ENCODE measurements around the gene GALE. TPM values are rescaled to one million over a fixed set of nuclear protein-coding genes. Genes with fewer than 3 reads are reported as not detected.
A peak's percentile ranks its signal among the peaks of the same experiment; 100 is the strongest.

Gene GALE
- total and polyA plus RNA-seq, 2 of the 13 experiments (the other 11 are each of a cell fraction or from before 2014, with no cell fraction given) = 85.2 to 88.4 TPM

GRCh38 chr1:23837908-23838307 lies 37.4 kb upstream of the GALE start (continued):
- TF ChIP-seq, protein P1, sequence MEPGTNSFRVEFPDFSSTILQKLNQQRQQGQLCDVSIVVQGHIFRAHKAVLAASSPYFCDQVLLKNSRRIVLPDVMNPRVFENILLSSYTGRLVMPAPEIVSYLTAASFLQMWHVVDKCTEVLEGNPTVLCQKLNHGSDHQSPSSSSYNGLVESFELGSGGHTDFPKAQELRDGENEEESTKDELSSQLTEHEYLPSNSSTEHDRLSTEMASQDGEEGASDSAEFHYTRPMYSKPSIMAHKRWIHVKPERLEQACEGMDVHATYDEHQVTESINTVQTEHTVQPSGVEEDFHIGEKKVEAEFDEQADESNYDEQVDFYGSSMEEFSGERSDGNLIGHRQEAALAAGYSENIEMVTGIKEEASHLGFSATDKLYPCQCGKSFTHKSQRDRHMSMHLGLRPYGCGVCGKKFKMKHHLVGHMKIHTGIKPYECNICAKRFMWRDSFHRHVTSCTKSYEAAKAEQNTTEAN (CRISPR knock-in tag; conservative IDR thresholded peaks at IDR 0.05) = no peak
- TF ChIP-seq PTBP1 (IDR thresholded peaks at IDR 0.05; ENCODE audit: low read depth, low read length, poor library complexity, severe bottlenecking) = no peak
- TF ChIP-seq, protein P2, sequence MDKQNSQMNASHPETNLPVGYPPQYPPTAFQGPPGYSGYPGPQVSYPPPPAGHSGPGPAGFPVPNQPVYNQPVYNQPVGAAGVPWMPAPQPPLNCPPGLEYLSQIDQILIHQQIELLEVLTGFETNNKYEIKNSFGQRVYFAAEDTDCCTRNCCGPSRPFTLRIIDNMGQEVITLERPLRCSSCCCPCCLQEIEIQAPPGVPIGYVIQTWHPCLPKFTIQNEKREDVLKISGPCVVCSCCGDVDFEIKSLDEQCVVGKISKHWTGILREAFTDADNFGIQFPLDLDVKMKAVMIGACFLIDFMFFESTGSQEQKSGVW (CRISPR knock-in tag; IDR thresholded peaks at IDR 0.05; ENCODE audit: borderline replicate concordance) = no peak
- TF ChIP-seq ZNF780A (CRISPR knock-in tag; IDR thresholded peaks at IDR 0.05) = no peak
- TF ChIP-seq MEIS1 (CRISPR knock-in tag; IDR thresholded peaks at IDR 0.05; ENCODE audit: borderline replicate concordance) = no peak; the same call in 1 of the 2 replicates
- no peak for TF ChIP-seq ZNF33B (CRISPR knock-in tag; IDR thresholded peaks at IDR 0.05)
- TF ChIP-seq HDAC1 (CRISPR knock-in tag; IDR thresholded peaks at IDR 0.05) = peak; percentile 34; the same call in 1 of the 2 replicates
- TF ChIP-seq ZSCAN5A (CRISPR knock-in tag; IDR thresholded peaks at IDR 0.05; ENCODE audit: borderline replicate concordance) = no peak
- TF ChIP-seq, protein P3, sequence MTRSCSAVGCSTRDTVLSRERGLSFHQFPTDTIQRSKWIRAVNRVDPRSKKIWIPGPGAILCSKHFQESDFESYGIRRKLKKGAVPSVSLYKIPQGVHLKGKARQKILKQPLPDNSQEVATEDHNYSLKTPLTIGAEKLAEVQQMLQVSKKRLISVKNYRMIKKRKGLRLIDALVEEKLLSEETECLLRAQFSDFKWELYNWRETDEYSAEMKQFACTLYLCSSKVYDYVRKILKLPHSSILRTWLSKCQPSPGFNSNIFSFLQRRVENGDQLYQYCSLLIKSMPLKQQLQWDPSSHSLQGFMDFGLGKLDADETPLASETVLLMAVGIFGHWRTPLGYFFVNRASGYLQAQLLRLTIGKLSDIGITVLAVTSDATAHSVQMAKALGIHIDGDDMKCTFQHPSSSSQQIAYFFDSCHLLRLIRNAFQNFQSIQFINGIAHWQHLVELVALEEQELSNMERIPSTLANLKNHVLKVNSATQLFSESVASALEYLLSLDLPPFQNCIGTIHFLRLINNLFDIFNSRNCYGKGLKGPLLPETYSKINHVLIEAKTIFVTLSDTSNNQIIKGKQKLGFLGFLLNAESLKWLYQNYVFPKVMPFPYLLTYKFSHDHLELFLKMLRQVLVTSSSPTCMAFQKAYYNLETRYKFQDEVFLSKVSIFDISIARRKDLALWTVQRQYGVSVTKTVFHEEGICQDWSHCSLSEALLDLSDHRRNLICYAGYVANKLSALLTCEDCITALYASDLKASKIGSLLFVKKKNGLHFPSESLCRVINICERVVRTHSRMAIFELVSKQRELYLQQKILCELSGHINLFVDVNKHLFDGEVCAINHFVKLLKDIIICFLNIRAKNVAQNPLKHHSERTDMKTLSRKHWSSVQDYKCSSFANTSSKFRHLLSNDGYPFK (CRISPR knock-in tag; IDR thresholded peaks at IDR 0.05; ENCODE audit: borderline replicate concordance) = 0 out of 2 replicates have a peak, but pooled peaks have one; percentile 18
- 0 out of 4 replicates have a peak, but pooled peaks of 1 of the 2 experiments have one; percentile 40 for TF ChIP-seq POLR2A (IDR thresholded peaks at IDR 0.05; ENCODE audit: insufficient read depth in 1 of 2, low read depth in 2 of 2, low read length in 2 of 2)
- no peak for TF ChIP-seq ZNF598 (CRISPR knock-in tag; IDR thresholded peaks at IDR 0.05; ENCODE audit: borderline replicate concordance)
- no peak for TF ChIP-seq NR3C1 (CRISPR knock-in tag; IDR thresholded peaks at IDR 0.05)
- no peak for TF ChIP-seq FOXP4 (CRISPR knock-in tag; IDR thresholded peaks at IDR 0.05)
- no peak for TF ChIP-seq SALL1 (CRISPR knock-in tag; IDR thresholded peaks at IDR 0.05)
- TF ChIP-seq ZNF687 (CRISPR knock-in tag; IDR thresholded peaks at IDR 0.05) = peak; percentile 64
- 0 out of 2 replicates have a peak, but pooled peaks have one; percentile 23 for TF ChIP-seq ZFX (CRISPR knock-in tag; IDR thresholded peaks at IDR 0.05; ENCODE audit: low read depth)
- TF ChIP-seq GTF2F1 (IDR thresholded peaks at IDR 0.05; ENCODE audit: low read length) = no peak
